ENCODE results near the gene GNRH2.

DNA sequence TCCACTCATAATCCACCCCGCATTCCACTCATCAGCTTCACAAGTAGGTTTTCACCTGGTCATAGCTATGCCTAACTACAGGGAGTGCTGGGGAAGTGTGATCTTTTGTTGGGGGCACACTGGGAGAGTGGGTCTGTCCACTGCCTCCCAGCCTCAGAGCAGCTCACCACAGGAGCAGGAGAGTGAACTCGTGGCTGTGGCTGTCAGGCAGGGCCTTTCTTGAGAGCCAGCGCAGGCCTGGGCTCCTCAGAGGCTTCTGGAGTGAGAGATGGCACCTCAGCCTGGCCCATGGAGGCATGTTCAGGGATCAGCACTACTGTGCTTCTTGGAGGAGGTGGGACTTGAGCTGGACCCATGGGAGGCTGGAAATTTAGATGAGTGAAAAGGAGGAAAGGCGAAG, 4.0 kb upstream of the GNRH2 start:
- TF ChIP-seq, protein P1, sequence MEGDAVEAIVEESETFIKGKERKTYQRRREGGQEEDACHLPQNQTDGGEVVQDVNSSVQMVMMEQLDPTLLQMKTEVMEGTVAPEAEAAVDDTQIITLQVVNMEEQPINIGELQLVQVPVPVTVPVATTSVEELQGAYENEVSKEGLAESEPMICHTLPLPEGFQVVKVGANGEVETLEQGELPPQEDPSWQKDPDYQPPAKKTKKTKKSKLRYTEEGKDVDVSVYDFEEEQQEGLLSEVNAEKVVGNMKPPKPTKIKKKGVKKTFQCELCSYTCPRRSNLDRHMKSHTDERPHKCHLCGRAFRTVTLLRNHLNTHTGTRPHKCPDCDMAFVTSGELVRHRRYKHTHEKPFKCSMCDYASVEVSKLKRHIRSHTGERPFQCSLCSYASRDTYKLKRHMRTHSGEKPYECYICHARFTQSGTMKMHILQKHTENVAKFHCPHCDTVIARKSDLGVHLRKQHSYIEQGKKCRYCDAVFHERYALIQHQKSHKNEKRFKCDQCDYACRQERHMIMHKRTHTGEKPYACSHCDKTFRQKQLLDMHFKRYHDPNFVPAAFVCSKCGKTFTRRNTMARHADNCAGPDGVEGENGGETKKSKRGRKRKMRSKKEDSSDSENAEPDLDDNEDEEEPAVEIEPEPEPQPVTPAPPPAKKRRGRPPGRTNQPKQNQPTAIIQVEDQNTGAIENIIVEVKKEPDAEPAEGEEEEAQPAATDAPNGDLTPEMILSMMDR (IDR thresholded peaks at IDR 0.05), result no peak
- no peak for TF ChIP-seq POLR2A (IDR thresholded peaks at IDR 0.05)

All from testis (tissue), 2 donors.